Kidney tubule cell (primary cell): ENCODE measurements around the gene SKI.
"Not testable (repeated sequence)": the region's sequence is repeated elsewhere in the genome, so short reads cannot be mapped to it uniquely, and the experiment has no call there.

ENCODE experiments used
- DNase-seq: peaks from one replicate; pipeline ENCODE4 v3.0.0-alpha.2; 2018; ENCODE audit warnings: low spot score

SKI gene

GRCh38 chr1:2247045-2247394 is 18.9 kb downstream of the SKI start:
- DNase-seq = not testable (repeated sequence)

- DNase-seq = no peak
Observed at GRCh38 chr1:2247760-2248126, 19.6 kb downstream of the SKI start.

GRCh38 chr1:2248127-2248826 is 20.2 kb downstream of the SKI start:
- peak; percentile 43 for DNase-seq

- DNase-seq = no peak
Observed at GRCh38 chr1:2248854-2249558, 20.9 kb downstream of the SKI start.

GRCh38 chr1:2249559-2249906 is 21.4 kb downstream of the SKI start:
- DNase-seq = no peak

- DNase-seq = peak; percentile 53
Observed at GRCh38 chr1:2250721-2251281, 22.7 kb downstream of the SKI start.

GRCh38 chr1:2251363-2251762 is 23.2 kb downstream of the SKI start:
- no peak for DNase-seq

GRCh38 chr1:2251786-2252185 is 23.7 kb downstream of the SKI start:
- DNase-seq = no peak

- no peak for DNase-seq
Observed at GRCh38 chr1:2252423-2252822, 24.3 kb downstream of the SKI start.

- no peak for DNase-seq
Observed at GRCh38 chr1:2253036-2253796, 25.1 kb downstream of the SKI start.

GRCh38 chr1:2253797-2254480 is 25.8 kb downstream of the SKI start:
- DNase-seq = no peak

GRCh38 chr1:2255047-2255419 is 26.9 kb downstream of the SKI start:
- no peak for DNase-seq

- peak; percentile 84 for DNase-seq
Observed at GRCh38 chr1:2255420-2256369, 27.6 kb downstream of the SKI start.

- no peak for DNase-seq
Observed at GRCh38 chr1:2256435-2257244, 28.5 kb downstream of the SKI start.

GRCh38 chr1:2257245-2257627 is 29.1 kb downstream of the SKI start:
- DNase-seq = no peak

GRCh38 chr1:2258122-2258681 is 30.1 kb downstream of the SKI start:
- no peak for DNase-seq

- no peak for DNase-seq
Observed at GRCh38 chr1:2258996-2259395, 30.9 kb downstream of the SKI start.

GRCh38 chr1:2259668-2260402 is 31.7 kb downstream of the SKI start:
- no peak for DNase-seq

- DNase-seq = not testable (repeated sequence)
Observed at GRCh38 chr1:2260470-2260869, 32.4 kb downstream of the SKI start.
